T-helper 17 cell (primary cell): ENCODE data around the gene FBXL16. TPM values are rescaled to one million over a fixed set of nuclear protein-coding genes. Genes with fewer than 3 reads are reported as not detected.

Source experiments
- ATAC-seq: fragments of 150-1000 bp; cut with Tn5 transposase; 2 replicates; pipeline ENCODE4 v1.10.0; 2021; ENCODE audit warnings: mild to moderate bottlenecking, moderate library complexity
- DNase-seq, 3 donors: peaks; one replicate each; pipeline versions ENCODE4 v3.0.0 to v3.0.0-alpha.2; 2020 to 2021
- H3K9me3 ChIP-seq: one replicate; pipeline ENCODE4 v1.7.0; 2013; ENCODE audit warnings: low read length, mild to moderate bottlenecking; ENCODE audit not compliant: control insufficient read depth, poor library complexity, severe bottlenecking
- H3K27ac Mint-ChIP-seq: one replicate; pipeline ENCODE4 v1.8.0; 2022; ENCODE audit warnings: mild to moderate bottlenecking, moderate library complexity, mixed read lengths
- H3K27me3 Mint-ChIP-seq: one replicate; pipeline ENCODE4 v1.8.0; 2022; ENCODE audit warnings: mixed read lengths
- H3K36me3 Mint-ChIP-seq: one replicate; pipeline ENCODE4 v1.8.0; 2022; ENCODE audit warnings: low read depth, mixed read lengths
- H3K4me1 Mint-ChIP-seq: one replicate; pipeline ENCODE4 v1.8.0; 2022; ENCODE audit warnings: mild to moderate bottlenecking, mixed read lengths
- H3K4me3 Mint-ChIP-seq: one replicate; pipeline ENCODE4 v1.8.0; 2022; ENCODE audit warnings: mild to moderate bottlenecking, moderate library complexity, mixed read lengths
- total RNA-seq, 4 donors: library from RNA in 2 of 4; stranded (reverse) in 2 of 4; gene quantifications; one replicate each; pipeline ENCODE4 v1.2.3 and lab custom pipeline; 2022 to 2026

FBXL16 gene
- total RNA-seq, 2 donors from 2014 or later = 29.0 to 35.3 TPM

DNA sequence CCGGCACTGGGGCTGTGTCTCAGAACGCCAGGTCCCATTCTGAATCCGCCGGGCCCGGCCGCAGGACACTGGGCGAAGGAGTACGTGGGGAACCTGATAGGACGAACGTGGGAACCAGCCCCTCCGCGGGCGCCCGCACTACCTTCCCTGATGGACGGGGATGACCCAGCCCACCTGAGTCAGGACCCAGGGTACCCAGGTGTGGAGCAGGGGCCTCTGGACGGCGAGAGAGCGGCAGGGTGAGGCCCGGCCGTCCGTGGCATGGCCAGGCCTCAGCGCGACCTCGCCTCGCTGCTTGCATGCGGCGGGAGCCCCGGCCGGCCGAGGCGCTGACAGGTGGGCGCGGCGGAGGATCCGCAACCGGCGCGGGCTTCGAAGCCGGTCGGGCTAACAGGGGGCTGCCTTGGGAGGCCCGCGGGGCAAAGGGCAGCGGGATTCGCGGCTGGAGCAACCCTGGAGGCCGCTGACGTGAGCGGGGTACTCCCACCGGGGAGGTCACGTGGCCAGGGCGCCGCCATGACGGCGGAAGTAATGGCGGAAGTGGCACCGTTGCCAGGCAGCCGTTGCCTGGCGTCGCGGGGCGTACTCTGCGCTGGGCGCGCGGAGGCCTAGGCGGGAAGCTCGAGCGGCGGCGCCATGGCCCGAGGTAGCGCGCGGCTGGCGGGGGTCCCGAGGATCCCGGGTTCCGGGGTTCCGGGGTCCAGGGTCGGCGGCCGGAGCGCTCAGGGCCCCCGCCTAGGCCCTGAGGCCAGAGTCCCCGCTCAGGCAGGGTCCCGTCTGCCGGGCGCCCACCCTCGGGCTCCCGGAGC is 56.6 kb downstream of the FBXL16 start, which contains the start of gene WDR90:
WDR90 (plus strand) TSS at position 585 of the 809 bp plus-strand sequence; CDS start at position 637, 52 bp downstream.
- peak; percentile 97 for ATAC-seq
- peaks cover 13% of the 10 kb centered on the region for H3K4me1 Mint-ChIP-seq
- no peaks in the 10 kb centered on the region for H3K9me3 ChIP-seq
- DNase-seq = peak; percentile 88 to 92 (median 89)
- H3K27ac Mint-ChIP-seq = peak within 1 kb of the TSS; percentile 39
- H3K4me3 Mint-ChIP-seq = peak within 1 kb of the TSS; percentile 83
- H3K36me3 Mint-ChIP-seq = no peaks in the 10 kb centered on the region
- no peaks in the 10 kb centered on the region for H3K27me3 Mint-ChIP-seq

GRCh38 chr16:648071-648780 is 57.4 kb downstream of the FBXL16 start:
- Mint-ChIP-seq H3K4me3 (peak overlapping the region; percentile 83), H3K4me1 (peaks cover 14% of the 10 kb centered on the region), H3K27ac (peak overlapping the region; percentile 39), H3K36me3 (no peaks in the 10 kb centered on the region), H3K27me3 (no peaks in the 10 kb centered on the region)
- ATAC-seq (no peak), DNase-seq (no peak)
- no peaks in the 10 kb centered on the region for H3K9me3 ChIP-seq

- Mint-ChIP-seq H3K36me3 (no peaks in the 10 kb centered on the region), H3K27me3 (no peaks in the 10 kb centered on the region), H3K4me1 (peaks cover 14% of the 10 kb centered on the region), H3K4me3 (no peak overlapping the region), H3K27ac (no peak overlapping the region)
- DNase-seq (no peak), ATAC-seq (no peak)
- no peaks in the 10 kb centered on the region for H3K9me3 ChIP-seq
Measured at GRCh38 chr16:647173-647902, 58.3 kb downstream of the FBXL16 start.

DNA sequence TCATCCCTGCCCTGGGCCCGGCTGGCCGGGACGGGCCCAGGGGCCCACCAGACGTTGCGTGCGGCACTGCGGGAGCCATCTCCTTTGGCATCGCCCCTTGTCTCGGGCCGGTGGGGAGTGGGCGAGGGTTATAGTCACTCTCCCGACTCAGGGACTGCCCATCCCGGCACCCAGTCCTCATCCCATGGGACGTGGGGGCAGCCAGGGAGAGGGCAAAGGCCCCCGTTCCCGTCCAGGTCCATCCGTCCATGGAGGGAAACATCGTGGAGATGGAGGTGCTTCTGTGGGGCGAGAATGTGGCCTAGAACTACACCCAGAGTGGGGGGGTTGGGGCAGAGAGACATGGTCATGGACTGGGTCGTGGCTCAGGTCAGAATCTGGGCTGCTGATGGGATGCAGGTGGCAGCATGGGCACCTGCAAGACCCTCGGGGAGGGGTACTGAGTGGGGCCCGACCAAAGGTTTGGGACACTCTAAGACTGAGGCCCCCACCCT is 58.9 kb downstream of the FBXL16 start:
- H3K27ac Mint-ChIP-seq = no peak overlapping the region
- H3K27me3 Mint-ChIP-seq = no peaks in the 10 kb centered on the region
- H3K4me3 Mint-ChIP-seq = no peak overlapping the region
- ATAC-seq (no peak), DNase-seq (no peak)
- H3K36me3 Mint-ChIP-seq = no peaks in the 10 kb centered on the region
- no peaks in the 10 kb centered on the region for H3K9me3 ChIP-seq
- H3K4me1 Mint-ChIP-seq = peaks cover 14% of the 10 kb centered on the region

- Mint-ChIP-seq H3K27ac (no peak overlapping the region), H3K4me3 (no peak overlapping the region), H3K36me3 (no peaks in the 10 kb centered on the region), H3K27me3 (no peaks in the 10 kb centered on the region), H3K4me1 (peaks cover 14% of the 10 kb centered on the region)
- ATAC-seq (no peak), DNase-seq (no peak)
- H3K9me3 ChIP-seq = no peaks in the 10 kb centered on the region
Measured at GRCh38 chr16:645852-646678, 59.5 kb downstream of the FBXL16 start.

DNA sequence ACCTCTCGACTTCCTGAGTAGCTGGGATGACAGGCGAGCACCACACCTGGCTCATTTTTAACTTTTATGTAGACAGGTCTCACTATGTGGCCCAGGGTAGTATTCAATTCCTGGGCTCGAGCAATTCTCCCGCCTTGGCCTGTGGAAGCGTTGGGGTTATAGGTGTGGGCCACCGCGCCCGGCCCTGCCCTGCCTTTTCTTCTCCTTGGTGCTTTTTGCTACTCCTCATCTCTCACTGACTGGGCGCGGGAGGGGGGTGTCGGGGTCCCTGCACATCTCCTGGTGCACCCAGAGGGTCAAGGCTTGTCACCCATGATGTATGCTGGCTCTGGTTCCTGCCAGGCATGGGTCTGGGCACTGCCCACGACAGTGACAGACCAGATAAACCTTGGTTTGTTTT is 61.0 kb downstream of the FBXL16 start:
- H3K4me3 Mint-ChIP-seq = no peak overlapping the region
- no peak for DNase-seq
- H3K4me1 Mint-ChIP-seq = peaks cover 14% of the 10 kb centered on the region
- peak overlapping the region; percentile 47 for H3K27ac Mint-ChIP-seq
- no peaks in the 10 kb centered on the region for H3K36me3 Mint-ChIP-seq
- ATAC-seq = no peak
- H3K9me3 ChIP-seq = no peaks in the 10 kb centered on the region
- no peaks in the 10 kb centered on the region for H3K27me3 Mint-ChIP-seq

- H3K36me3 Mint-ChIP-seq = no peaks in the 10 kb centered on the region
- no peak for DNase-seq
- no peaks in the 10 kb centered on the region for H3K9me3 ChIP-seq
- peaks cover 12% of the 10 kb centered on the region for H3K4me1 Mint-ChIP-seq
- ATAC-seq = no peak
- H3K27ac Mint-ChIP-seq = peak overlapping the region; percentile 41
- no peaks in the 10 kb centered on the region for H3K27me3 Mint-ChIP-seq
- peak overlapping the region; percentile 76 for H3K4me3 Mint-ChIP-seq
Measured at GRCh38 chr16:643050-643368, 62.6 kb downstream of the FBXL16 start.

Other genes starting within 250 kb of the FBXL16 start
- 10 to 100 TPM; 63.9 to 71.0 TPM for gene CAPN15, start 178.1 kb downstream of the FBXL16 start, total RNA-seq
- gene PRR35, start 145.4 kb downstream of the FBXL16 start, total RNA-seq = not detected
- gene NHLRC4, start 138.8 kb downstream of the FBXL16 start, total RNA-seq = 1 to 10 TPM in 1 of 2 donors, under 1 TPM in 1; 0.86 to 1.4 TPM
- 10 to 100 TPM; 25.6 to 32.4 TPM for gene PIGQ, start 135.8 kb downstream of the FBXL16 start, total RNA-seq
- 10 to 100 TPM; 10.6 to 11.6 TPM for gene RAB40C, start 115.7 kb downstream of the FBXL16 start, total RNA-seq
- under 1 TPM; 0.10 to 0.18 TPM for gene WFIKKN1, start 74.8 kb downstream of the FBXL16 start, total RNA-seq
- gene METTL26, start 69.5 kb downstream of the FBXL16 start, total RNA-seq = 10 to 100 TPM; 39.2 to 40.4 TPM
- gene MCRIP2, start 64.0 kb downstream of the FBXL16 start, total RNA-seq = 10 to 100 TPM; 15.7 to 17.1 TPM
- gene WDR90, start 56.4 kb downstream of the FBXL16 start, total RNA-seq = 10 to 100 TPM; 11.1 to 15.3 TPM
- 100 to 1,000 TPM; 190 to 203 TPM for gene RHOT2, start 37.7 kb downstream of the FBXL16 start, total RNA-seq
- gene RHBDL1, start 30.1 kb downstream of the FBXL16 start, total RNA-seq = 1 to 10 TPM; 5.7 to 5.9 TPM
- 10 to 100 TPM; 65.5 to 67.4 TPM for gene STUB1, start 25.4 kb downstream of the FBXL16 start, total RNA-seq
- 10 to 100 TPM; 28.0 to 36.1 TPM for gene JMJD8, start 21.5 kb downstream of the FBXL16 start, total RNA-seq
- 10 to 100 TPM in 1 of 2 donors, 1 to 10 TPM in 1; 9.0 to 11.7 TPM for gene WDR24, start 15.4 kb downstream of the FBXL16 start, total RNA-seq
- gene METRN, start 9.3 kb upstream of the FBXL16 start, total RNA-seq = 1 to 10 TPM; 3.8 to 4.3 TPM
- gene ANTKMT, start 15.3 kb upstream of the FBXL16 start, total RNA-seq = 10 to 100 TPM; 10.3 to 11.8 TPM
- 1 to 10 TPM; 3.4 to 3.7 TPM for gene CCDC78, start 20.6 kb upstream of the FBXL16 start, total RNA-seq
- 10 to 100 TPM in 1 of 2 donors, 1 to 10 TPM in 1; 9.8 to 12.5 TPM for gene HAGHL, start 21.3 kb upstream of the FBXL16 start, total RNA-seq
- 10 to 100 TPM; 33.7 to 33.8 TPM for gene CIAO3, start 35.2 kb upstream of the FBXL16 start, total RNA-seq
- not detected for gene MSLN, start 54.9 kb upstream of the FBXL16 start, total RNA-seq
- gene RPUSD1, start 82.6 kb upstream of the FBXL16 start, total RNA-seq = 10 to 100 TPM; 14.9 to 17.1 TPM
- gene CHTF18, start 82.8 kb upstream of the FBXL16 start, total RNA-seq = 10 to 100 TPM; 21.1 to 22.4 TPM
- gene GNG13, start 94.9 kb upstream of the FBXL16 start, total RNA-seq = not detected